ENCODE data around the gene KRT40.

- TF ChIP-seq RCOR1 (IDR thresholded peaks at IDR 0.05; ENCODE audit: insufficient replicate concordance, low read length), result no peak
- no peak for TF ChIP-seq SMC3 (IDR thresholded peaks at IDR 0.05; ENCODE audit: low read depth, low read length)
- TF ChIP-seq CTCF (conservative IDR thresholded peaks at IDR 0.05; ENCODE audit: low read depth, low read length), result no peak
- no peak for TF ChIP-seq FOS (IDR thresholded peaks at IDR 0.05; ENCODE audit: low read depth, low read length)
- no peak for TF ChIP-seq RAD21 (IDR thresholded peaks at IDR 0.05; ENCODE audit: low read length)
- TF ChIP-seq POLR2A (IDR thresholded peaks at IDR 0.05; ENCODE audit: low read depth, low read length), result no peak
- no peak for TF ChIP-seq CEBPB (IDR thresholded peaks at IDR 0.05; ENCODE audit: low read depth, low read length)
- TF ChIP-seq CHD1 (IDR thresholded peaks at IDR 0.05; ENCODE audit: low read depth, low read length), result no peak
- TF ChIP-seq RFX5 (IDR thresholded peaks at IDR 0.05; ENCODE audit: low read depth, low read length), result no peak
- TF ChIP-seq NFE2L2 (IDR thresholded peaks at IDR 0.05; ENCODE audit: low read depth, low read length), result no peak
- TF ChIP-seq ELK1 (IDR thresholded peaks at IDR 0.05; ENCODE audit: borderline replicate concordance, low read depth, low read length), result no peak
- TF ChIP-seq MXI1 (IDR thresholded peaks at IDR 0.05; ENCODE audit: borderline replicate concordance, low read depth, low read length), result no peak
Observed at GRCh38 chr17:40980117-40980516, 4.0 kb downstream of the KRT40 start.

All from IMR-90 (cell line).